HUDEP-2 (cell line): Measurements from ENCODE around the gene SEC63.
A peak's percentile ranks its signal among the peaks of the same experiment; 100 is the strongest.
"Not testable (repeated sequence)": the region's sequence is repeated elsewhere in the genome, so short reads cannot be mapped to it uniquely, and the experiment has no call there.

Source experiments
- DNase-seq, 76 experiments: peaks; one replicate each; lab custom pipeline; 2025; ENCODE audit not compliant: unreplicated experiment in 76 of 76; lab: John Stamatoyannopoulos, UW

Gene SEC63

GRCh38 chr6:107957909-107958688, at the start of gene SEC63:
TSS of gene SEC63 (minus strand) at chr6:107958208. CDS start at chr6:107958009, 199 bp downstream.
- DNase-seq, result peak; percentile 53 to 100 (median 98)

DNA sequence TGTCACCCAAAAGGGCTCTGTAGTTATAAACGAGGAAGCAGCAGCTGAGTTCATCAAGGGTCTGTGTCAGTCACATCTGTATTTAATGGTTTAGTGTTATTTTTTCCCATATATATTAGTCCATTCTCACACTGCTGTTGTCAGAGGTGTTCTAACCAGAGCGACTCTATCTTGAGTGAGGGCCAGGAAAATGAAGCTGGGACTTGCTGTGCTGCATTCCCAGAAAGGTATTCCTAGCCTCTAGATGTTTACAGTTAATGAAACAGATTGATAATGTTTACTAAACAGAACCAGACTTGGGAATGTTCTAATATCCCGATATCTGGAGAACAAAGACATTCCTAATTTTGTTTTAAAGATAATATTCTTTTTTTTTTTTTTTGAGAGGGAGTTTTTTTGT, 48.0 kb upstream of the SEC63 start:
- no peak for DNase-seq

- DNase-seq, result no peak
Measured at GRCh38 chr6:108004861-108005260, 46.9 kb upstream of the SEC63 start.

- no peak for DNase-seq
Measured at GRCh38 chr6:108002365-108003221, 44.6 kb upstream of the SEC63 start.

GRCh38 chr6:108001696-108002231, 43.8 kb upstream of the SEC63 start:
- DNase-seq, result no peak

- DNase-seq, result not testable (repeated sequence)
Measured at GRCh38 chr6:108000259-108000658, 42.3 kb upstream of the SEC63 start.

- no peak for DNase-seq
Measured at GRCh38 chr6:107999341-107999740, 41.3 kb upstream of the SEC63 start.

- DNase-seq, result no peak
Measured at GRCh38 chr6:107991772-107992550, 34.0 kb upstream of the SEC63 start.

DNA sequence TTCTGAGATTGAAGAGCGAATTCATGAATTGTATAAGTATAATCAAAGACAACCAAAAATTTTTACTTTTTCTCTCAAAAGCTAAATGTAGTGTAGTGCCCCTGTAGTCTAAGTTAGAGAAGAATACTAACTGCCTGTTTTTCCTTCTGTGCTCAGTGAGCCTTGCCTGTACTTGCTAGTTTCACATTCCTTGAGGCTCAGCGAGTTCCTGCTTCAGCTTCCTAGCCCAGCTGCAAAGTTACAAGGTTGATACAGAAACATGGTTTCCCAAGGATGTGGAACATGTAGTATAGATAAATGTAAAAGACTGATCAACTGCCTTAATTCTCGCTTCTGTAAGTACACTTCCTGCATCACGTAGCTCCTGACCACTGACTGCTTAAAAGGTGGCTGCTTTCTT, 33.1 kb upstream of the SEC63 start:
- no peak for DNase-seq

DNA sequence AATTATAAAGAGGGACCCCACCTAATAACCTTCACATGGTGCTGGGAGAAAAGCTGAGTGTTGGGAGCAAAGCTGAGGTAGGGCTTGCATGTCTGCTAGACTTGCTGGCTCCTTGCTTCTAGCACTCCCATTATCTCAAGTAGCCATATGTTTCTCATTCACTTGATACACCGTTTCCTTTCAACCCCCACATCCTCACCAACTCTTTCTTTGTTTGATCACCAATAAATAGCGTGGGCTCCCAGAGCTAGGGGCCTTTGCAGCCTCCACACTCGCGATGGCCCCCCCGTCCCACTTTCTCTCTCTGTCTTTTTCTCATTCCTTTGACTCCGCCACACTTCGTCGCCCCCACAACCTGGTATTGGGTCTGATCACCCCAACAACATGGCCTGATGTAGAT, 32.6 kb upstream of the SEC63 start:
- not testable (repeated sequence) for DNase-seq

DNA sequence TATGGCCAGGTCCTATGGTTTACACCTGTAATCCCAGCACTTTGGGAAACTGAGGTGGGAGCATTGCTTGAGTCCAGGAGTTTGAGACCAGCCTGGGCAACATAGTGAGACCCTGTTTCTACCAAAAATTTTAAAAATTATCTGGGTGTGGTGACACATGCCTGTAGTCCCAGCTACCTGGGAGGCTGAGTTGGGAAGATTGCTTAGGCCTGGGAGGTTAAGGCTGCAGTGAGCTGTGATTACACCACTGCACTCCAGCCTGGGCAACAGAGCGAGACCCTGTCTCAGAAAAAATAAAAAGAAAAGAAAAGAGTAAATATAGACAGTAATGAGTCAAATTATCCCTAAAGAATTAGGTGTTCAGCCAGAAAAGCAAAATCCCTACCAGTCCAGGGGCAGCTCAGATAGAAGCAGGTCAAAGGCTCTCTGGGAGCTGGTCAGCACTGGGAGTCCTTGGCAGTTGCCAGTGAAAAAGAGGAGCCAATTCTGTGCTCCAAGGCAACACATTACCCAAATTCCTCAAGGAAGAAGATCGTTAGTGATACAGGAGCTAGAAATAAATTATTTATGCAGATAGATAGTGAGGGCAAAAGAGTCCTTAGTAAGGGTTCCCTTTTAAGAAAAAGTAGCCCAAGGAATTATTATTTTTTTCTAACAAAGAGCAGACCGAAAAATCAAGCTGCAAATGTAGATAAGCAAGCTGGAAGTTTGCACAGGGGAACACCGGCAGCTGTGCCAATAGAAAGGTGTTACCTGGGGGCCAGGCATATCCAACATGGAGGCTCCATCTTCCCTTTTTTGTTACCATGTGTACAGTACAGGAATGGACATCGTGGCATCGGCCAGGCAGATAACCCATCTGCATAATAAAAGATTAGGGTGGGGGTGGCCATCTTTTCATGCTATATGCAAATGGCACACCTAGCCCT, 31.4 kb upstream of the SEC63 start:
- no peak for DNase-seq

DNA sequence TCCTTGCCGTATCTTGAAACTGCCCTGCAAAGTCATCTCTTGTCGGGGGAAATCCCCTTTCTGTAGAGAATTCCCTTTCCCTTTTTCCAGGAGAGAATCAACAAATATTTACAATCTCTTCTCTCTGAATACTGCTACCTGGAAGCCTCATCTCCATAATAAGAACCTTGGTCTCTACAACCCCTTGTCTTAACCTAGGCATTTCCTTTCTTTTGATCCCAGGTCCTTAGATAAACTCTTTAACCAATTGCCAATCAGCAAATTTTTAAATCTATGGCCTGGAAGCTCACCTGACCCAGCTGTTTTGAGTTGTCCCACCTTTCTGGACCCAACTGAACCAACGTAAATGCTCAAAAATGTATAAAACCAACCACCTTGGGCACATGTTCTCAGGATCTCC, 30.6 kb upstream of the SEC63 start:
- no peak for DNase-seq

GRCh38 chr6:107987805-107988204, 29.8 kb upstream of the SEC63 start:
- no peak for DNase-seq

- DNase-seq, result no peak
Measured at GRCh38 chr6:107985701-107986100, 27.7 kb upstream of the SEC63 start.

DNA sequence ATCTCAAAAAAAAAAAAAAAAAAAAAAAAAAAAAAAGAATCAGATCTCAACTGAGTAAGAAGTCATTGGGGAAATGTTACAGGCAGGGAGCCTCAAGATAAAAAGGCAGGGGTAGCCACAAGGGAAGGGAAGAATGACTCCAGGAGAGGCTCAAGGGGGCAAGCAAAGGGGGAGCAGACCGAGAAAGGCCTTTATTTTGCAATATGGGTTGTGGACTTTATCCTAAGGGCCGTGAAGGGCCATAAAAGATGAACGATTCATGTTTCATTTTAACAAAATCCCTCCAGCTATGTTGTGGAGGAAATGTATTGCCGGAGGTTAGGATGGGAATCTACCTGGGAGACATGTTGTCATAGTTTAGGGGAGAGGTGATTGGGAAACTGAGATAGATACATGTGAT, 25.8 kb upstream of the SEC63 start:
- no peak for DNase-seq

DNA sequence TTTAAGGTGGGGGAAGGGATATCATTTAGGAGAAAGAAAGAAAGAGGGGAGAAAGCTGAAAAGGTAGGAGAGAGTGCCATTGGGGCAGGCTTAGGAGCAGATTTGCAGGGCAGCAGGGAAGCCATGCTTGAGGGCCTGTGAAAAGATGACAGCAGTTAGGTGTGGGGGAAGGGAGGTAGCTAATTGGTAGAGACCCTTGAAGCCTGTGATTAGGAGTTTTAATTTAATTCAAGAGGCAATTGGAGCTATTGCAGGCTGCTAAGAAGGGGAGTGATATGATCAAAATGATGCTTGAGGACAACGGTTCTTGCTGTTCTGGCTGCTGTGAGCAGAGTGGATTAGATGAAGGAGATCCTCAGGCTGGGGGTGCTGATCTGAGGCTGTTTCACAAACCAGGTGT, 24.5 kb upstream of the SEC63 start:
- no peak for DNase-seq

DNA sequence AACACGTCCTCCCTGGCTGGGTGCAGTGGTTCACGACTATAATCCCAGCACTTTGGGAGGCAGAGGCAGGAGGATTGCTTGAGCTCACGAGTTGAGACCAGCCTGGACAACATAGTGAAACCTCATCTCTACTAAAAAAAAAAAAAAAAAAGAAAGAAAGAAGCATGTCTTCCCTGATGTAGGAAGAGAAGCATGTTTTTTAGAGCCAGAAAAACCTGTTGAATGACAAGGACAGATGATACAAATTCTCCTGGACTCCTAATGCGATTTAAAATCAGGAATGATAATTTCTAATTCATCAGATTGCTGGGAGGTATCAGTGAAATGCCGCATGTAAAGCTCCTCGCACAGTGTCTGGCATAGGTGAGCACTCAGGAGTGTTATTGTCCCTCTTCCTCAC, 23.7 kb upstream of the SEC63 start:
- no peak for DNase-seq

DNA sequence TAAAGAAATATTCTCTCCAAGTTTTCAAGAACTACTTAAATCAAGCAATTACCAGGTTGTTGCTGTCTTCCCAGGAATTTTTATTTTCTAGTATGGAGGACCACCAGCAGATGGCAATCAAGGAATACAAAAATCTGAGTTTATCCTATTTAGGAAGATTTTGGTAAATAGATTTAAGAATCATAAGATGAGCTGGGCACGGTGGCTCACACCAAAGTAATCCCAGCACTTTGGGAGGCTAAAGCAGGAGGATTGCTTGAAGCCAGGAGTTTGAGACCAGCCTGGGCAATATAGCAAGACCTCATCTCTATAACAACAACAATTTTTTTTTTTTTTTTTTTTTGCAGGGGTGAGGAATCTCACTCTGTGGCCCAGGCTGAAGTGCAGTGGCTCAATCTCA, 19.3 kb upstream of the SEC63 start:
- DNase-seq, result peak in 2 of 76 experiments; percentile 13 to 23

GRCh38 chr6:107976155-107976783, 18.3 kb upstream of the SEC63 start:
- no peak for DNase-seq
